NCI-H446 treated with DMSO at 0.1 percent for 48 hours (cell line): ENCODE data around the gene ROR2.

Source experiments
- DNase-seq: peaks from one replicate; lab custom pipeline; 2025; lab: John Stamatoyannopoulos, UW

Gene ROR2

DNA sequence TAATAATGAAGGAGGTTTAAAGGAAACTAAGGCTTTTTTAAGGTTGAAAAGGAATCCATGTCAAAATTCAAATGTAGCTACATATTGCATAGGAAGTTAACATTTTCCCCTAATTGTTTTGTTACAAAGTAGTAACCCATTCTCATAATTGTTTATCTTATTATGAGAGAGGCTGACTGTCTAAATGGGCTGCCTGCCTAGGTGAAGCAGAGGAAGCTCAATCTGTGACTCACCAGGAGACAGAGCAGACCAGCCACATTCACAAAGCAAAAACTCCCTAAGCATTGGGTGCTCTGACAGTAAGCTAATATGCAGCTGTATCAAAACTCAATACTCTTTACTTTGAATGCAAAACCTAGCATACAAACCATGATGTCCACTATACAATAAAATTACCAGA, 208.5 kb downstream of the ROR2 start:
- DNase-seq: no peak

DNA sequence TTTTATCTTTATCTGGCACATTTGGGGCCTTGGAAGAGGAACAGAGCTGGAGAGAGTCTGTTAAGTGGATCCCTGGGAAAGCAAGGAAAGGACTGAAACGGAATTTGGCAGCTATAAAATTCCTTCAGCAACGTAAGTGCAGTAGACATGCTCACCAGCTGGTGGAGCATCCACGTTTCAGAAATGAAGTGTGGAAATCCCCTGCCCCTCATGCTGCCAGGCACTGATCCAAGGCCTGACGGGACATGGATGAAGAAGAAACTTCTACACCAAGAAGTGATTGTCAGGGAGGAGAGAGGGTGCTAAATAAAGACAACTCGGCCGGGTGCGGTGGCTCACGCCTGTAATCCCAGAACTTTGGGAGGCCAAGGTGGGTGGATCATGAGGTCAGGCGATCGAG, 209.3 kb downstream of the ROR2 start:
- no peak for DNase-seq

DNA sequence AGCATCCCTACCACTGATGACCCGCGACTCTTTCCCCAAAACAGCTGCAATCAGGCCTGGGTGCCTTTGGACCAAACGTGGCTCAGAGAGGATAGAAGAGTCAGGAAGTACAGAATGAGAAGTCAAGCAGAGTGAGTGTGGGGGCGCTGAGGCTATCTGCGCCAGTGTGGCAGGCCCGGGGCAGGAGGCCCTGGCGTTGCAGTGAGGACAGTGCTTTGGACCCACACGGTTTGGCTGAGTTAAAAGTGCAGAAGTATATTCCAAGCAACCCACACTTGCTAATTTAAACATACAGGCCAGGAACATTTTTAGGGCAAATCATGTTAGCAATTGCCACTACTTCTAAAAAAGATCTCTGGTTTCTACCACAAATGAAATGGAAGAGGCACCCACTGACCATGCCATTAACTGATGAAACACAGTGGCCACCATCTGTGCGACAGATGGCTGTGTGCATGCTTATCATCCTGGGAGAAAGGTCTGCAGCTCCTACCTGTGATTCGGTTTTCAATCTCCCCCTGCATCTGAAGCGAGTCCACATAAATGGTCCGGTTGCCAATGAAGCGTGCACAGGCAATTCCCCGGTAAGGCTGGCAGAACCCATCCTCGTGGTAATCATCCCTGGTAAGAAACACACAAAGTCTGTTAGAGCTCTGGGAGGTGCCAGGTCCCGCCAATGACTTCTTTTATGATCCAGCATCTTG, 213.0 kb downstream of the ROR2 start:
- no peak for DNase-seq

DNA sequence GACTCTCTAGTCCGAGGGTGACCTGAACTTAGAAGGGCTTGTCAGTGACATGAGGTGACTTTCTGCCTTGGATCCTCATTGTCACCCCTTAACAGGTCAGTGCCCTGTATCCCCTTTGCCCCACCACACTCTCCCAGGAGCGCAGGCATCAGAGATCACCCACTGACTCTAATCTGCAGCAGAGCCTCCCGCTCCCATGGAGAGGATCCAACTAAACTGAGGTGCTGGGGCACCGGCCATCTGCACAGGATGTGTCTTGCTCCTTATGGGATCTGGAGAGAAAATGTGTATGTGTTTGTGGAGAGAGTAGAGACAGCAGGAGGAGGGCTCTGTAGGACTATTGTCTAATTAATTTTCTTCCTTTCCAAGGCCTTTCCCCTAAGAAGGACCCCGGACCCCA, 213.7 kb downstream of the ROR2 start:
- DNase-seq: no peak

DNA sequence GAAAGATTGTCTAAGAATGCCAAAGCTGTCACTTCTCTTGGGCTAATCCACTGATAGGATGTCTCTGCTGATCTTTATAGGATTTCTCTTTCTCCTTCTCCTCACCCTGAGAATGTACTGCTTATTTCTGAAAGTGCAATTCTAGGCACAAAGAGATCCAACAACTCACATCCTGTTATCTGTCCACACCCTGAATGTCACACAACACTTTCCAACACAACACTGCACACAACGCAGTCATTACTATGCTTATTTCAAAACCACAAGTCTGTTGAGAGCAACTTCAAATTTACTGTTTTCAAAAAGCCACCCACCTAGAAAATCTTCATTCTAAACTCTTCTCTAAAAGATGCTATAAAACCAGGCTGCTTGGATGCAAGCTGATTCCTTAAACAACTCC, 215.0 kb downstream of the ROR2 start:
- DNase-seq: no peak

DNA sequence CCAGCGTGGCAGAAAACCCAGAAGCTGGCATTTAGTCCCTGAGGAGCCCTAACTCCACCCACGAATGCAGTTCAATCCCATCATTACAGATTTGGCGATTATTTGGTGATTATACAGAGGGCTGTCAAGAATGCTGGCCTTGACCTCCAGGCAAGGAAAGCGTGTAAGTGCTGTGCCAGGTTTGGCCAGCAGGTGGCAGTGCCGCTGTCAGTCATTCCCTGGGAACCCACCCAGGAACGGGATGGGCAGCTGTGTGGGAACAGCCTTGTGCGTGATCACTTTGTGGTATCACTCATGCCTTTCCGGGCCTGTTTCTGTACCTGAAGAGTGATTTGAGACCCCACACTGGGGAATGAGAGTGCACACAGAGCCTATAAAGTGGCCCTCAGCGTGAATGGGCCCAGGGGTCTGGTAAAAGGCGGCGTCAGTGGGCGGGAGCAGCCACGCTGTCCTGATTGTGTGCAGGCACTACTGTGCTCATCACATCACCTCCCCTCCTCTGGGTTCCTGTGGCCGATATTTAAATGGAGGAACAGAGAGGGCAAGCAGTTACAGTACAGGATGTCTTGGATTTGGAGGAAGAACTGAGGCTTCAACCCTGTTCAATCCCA, 215.6 kb downstream of the ROR2 start:
- DNase-seq: no peak

DNA sequence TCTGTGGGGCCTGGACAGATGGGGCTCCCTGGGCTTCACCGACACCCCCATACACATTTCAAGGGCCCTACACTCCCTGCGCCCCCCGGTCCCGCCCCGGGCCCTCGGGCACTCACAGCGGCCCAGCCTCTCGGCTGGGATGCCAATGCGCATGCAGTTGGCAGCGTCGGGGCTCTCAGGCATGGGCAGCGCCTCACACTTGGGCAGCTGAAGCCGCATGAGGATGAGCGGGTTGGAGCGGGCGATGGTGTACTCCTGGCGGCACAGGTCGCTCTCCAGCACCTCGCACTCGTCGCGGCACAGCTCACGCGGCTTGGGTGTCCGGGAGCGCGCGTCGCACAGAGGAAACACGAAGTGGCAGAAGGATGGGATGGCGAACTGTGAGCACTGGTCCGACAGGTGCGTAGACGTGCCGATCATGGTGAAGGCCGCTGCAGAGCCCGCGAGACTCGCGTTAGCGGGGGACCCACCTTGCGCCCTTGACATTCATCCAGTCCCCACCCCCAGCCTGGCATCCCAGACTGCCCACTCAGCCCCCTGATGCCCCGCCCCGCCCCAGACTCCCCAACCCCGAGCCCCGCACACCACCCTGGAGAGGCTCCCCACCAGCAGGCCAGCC, 216.9 kb downstream of the ROR2 start:
- DNase-seq: no peak

DNA sequence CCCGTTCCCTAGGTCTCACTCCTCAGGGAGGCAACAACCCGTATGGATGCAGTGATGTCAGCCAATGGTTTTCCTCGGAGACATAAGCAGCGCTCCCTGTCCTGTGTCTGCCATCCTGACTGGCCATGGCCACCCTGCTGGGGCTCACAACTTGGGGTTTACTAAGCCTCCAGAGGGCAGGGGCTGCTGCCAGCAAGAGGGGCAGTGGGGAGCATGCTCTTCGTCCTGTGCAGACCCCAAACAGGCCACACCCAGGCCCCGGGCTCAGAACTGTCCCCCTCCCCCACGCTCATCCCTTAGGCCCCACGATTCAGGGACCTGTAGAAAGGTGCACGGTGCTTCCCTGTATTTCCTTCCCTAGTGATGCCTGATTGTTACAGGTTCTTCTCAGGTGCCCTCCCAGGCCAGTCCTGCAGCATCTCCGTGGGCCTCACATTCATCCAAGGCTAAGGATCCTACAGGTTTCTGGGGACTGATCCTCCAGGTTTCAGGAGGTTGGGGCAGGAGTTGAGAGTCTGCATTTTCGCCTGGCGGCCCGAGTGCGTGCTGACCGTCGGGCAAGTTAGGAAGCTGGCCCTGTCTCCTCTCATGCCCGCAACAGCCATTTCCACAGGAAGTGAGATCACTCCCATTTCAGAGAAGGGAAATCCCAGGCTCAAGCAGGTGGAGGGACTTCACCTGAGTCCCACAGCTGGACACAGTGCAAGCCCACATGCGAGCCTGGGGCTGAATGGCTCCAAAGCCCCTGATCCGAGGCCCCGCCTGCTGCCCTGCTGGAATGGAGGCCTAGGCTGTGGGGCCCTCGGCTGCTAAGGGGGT, 217.6 kb downstream of the ROR2 start:
- DNase-seq: no peak

DNA sequence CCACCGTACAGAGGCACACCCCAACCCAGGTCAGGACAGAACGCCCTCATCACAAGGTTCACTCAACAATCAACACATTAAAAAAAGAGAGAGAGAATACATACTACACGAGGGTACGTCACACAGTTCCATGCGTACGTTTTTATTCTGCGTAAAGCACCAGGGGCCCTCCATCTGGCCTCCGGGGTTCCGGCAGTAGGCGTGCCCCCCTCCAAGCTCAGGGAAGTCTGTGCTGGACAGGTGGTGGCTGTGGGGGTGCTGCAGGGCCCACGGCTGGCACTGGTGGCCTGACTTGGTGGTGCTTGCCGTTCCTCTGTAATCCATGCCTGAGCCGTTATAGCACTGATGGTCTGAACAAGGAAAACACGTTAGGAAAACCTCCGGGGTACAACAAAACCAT, 219.2 kb downstream of the ROR2 start:
- no peak for DNase-seq

DNA sequence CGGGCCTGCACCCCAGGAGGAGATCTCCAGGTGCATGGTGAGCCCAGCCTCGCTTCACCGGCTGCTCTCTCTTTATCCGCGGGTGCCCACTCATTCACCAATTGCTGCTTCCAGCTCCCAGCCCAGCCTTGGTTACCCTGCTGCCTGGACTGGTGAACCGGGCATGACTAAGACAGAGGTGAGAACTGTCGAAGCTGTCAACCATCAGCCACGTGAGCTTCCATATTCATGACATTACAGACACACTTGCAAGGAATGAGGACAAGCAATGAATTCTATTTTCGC, 220.5 kb downstream of the ROR2 start:
- DNase-seq: no peak

DNA sequence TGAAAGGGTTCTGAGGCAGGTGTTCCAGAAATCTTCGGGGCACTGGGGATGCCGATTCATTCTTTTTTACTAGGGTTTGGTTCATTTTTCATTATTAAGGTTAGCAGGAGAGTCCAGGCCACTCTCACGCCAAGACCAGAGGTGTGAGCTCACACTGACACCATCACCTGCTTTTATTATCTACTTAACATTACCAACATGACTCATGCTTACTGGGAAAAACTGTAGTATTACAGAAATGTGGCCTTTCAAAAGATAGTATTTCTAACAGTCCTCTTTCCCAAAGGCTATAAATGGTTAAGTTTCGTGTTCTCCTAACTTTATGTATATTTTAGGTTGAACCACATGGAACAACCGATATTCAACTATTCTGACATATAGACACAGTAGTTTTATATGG, 222.1 kb downstream of the ROR2 start:
- no peak for DNase-seq

DNA sequence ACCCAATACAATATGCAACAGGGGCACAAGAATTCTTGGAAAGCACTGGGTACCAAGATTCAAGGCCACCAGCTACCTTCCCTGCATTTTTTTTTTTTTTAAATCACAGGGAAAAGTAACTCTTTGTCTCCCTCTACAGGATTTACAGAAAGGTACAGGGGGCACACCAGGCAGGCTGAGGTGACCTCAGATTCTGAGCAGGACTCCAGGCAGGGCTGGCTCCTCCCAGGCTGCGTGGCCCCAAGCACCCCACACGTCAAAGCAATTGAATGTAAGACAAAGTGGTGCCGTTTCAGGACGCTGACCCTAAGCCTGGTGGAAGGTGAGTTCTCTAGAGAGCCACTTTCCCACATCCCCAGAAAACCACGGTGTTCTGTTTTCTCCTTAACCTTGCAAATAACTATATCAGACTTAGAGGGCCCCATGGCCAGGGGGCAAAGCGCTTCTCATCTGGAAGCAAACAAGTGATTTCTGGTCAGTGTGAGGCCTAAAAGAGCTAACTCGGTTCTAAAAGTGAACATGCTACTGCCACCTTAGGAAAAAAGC, 222.6 kb downstream of the ROR2 start:
- no peak for DNase-seq

DNA sequence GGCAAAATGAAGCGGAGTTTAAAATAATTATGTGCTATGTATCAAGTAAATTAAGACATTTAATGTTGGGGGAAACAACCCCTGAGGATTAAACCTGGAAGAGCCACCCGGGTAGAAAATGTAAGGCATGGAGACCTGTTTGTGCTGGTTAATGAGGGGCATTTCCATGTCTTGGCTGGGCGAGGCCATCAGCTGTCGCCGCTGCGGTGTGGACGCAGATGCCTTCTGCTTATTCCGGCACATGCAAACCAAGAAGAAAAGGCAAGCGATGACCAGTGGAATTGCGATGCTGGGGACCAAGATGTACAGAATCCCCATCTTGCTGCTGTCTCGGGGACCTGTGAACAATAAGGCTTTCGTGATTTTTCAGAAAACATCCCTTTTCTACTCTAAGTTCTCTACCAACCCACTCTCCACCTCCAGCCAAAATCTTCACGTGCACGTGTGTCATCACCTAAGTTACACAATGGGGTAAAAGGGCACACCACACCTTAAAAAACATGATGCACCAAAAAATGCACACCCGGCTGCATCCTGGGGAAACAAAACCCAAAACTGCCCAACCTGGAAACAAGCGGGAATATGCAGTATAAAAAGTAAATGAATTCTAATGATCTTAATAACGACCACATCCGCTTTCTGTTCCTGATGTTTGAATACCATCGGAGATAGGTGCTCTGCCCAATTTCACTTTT, 223.5 kb downstream of the ROR2 start:
- DNase-seq: no peak

DNA sequence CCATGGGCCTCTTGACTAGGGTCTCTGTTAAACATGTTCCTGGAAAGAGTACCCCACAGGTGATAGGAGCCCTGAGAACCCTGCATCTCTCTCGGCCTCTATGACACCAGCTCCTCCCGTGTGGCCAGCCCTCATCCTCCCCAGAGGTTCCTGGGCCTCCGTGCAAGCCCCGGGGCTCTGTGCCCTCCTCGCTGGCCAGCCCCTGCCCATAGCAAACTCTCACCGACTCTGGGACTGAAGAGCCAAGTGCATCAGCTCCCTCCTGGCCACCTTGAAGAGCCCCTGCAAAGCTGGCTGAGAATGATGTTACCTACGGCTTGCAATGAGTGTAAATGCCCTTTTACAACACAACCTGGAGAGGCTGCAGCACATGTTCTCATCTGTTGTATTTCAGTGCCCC, 224.4 kb downstream of the ROR2 start:
- no peak for DNase-seq

DNA sequence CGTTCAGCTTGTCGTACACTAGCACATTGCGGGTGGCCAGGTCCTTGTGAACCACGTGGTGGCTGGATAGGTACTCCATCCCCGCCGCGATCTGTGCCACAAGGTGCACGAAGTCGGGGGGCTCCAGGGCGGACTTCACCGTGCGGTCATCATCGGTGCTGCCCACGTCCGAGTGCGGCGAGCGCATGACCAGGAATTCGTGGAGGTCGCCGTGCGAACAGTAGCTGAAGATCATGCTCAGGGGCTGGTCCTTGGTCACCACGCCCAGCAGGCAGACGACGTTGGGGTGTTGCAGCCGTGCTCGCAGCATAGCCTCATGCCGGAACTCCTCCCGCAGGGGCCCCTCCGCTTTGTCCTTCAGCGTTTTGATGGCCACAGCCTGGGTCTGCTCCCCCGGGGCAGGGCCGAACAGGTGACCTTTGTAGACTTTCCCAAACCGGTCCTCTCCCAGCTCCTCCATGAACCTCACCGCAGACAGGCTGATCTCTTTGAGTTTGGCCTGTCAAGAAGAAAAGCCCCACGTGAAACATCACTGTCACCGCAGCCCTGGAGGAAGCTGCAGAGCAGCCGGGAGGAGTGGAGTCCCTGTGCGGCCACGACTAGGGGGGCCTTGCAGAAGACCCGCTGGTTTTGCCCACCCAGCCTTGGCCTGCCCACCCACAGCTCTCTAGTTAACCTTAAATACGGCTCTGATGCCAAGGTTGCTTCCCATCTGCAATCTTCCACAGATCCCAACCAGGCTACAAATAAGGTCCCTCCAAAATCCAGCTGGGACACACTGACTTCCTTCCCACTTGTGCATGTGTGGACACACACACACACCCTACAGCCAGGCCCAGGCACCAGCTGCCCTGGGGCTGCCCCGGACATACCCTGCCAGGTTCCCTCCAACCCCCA, 225.2 kb downstream of the ROR2 start:
- DNase-seq: no peak

DNA sequence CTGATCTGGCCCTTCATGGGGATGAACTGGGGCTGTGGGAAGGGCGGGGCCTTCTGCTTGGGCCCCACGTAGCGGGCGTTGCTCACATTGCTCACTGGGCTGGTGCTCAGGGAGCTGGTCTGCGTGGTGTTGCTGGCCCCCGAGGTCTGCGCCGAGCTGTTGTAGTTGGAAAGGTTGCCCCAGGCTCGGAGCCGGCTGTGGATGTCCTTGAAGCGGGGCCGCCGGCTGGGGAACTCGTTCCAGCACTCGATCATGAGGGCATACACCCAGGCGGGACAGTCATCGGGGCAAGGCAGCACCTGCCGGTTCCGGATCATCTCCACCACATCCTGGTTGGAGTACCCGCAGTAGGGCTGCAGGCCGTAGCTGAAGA, 226.0 kb downstream of the ROR2 start:
- DNase-seq: no peak

DNA sequence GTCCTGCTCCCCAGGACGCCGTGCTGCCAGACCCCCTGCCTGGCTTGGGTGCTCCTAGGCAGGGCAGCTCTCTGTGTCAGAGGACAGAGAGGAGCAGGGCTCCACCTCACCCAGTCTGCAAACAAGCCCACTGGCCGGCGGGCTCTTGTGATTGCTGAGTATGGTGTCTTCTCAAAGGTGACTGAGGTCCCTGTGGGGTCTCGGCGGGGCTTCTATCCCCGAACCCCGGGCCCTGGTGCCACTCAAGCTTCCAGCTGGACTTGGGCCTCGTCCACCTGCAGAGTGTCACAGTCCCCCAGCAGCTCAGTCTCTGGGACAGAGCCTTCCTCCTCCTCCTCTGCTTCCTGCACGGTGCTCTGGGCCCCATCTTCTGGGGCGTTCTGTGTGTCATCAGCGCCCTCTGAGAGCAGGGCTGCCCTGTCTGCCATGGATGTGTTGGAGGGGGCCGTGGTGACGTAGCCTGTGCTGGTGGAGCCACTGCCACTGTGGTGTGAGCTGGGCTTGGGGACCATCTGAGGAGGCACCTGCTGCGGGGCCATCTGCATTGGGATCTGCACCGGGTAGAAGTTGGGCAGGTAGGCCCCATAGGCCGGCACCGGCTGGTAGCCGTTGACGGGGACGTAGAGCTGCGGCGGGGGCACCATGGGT, 226.5 kb downstream of the ROR2 start:
- DNase-seq: no peak

DNA sequence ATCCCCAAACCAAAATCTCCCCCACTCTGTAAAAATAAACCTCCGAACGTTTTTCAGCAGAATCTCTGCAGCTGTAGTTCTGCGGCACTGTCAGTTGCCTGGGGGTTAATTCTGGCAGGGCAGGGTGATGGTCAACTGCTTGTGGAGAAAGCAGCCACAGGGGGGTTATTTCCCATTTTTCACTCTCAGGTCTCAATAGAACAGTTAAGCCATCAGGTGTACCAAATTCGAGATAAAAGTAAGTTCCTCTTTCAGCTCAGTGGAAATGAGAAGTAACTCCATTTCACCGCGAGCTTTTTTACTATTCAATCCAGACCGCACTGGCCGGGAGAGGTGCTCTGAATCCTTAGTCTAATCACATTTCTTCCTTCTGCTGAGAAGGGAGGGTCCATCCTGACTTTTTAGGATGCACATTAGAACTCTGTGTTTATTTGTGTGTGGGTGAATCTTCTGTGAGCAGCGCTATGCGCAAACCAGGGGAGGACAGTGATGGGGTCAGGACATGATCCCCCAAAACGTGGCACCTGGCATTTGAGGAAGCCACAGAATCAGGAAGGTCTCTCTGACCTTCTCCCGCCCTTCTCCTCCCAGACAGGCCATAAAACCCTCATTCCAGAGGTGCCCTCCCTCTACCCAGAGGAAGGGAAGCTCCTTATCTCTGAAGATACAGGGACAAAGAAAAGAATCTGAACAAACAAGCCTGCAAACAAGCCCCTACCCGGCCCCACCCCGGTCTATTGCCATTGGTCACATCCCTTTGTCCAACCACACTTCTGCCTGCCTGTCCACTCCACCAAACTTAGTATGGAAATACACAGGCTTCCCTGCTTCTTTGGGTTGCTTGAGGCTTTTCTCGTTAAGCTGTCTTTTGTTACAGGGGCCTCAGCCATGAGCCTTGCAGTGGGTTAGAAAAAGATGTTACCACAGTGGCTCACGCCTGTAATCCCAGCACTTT, 229.0 kb downstream of the ROR2 start:
- DNase-seq: no peak

DNA sequence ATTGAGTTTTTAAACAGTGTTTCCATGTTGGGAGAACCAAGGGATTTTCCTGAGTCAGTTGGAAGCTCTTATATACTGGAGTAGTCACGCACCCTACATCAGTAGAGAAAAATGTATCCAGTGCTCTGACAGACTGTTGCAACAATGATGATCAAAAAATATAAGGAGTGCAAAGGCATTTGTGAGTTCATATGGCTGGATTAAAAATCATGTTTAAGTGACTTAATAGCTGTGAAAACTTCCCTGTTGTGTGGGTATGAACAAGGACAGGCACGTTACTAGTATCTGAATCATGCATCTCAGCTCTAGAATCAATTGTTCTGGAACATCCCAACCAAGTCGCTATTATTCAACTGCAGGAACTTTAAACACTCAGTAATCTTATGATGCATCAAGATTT, 229.7 kb downstream of the ROR2 start:
- DNase-seq: no peak

DNA sequence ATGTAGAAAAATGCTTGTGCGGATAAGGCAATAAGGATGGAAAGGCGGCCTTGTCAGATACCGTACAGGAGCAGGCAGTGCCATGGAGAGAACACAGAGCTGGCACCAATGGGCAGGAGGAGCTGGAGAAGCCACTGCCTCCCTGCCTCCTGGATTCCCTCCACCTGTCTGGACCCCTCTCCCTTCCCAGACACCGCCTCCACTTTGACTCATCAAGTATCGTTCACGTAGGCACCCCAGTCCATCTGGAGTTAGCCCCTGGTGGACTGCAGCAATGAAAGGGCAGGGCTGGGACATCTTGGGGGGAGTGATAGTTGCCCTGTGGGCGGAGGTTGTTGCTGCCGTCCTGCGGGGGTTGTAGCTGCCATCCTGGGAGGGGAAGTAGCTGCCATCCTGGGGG, 232.0 kb downstream of the ROR2 start:
- DNase-seq: no peak
